ENCODE results near the gene ACOT12.

DNA sequence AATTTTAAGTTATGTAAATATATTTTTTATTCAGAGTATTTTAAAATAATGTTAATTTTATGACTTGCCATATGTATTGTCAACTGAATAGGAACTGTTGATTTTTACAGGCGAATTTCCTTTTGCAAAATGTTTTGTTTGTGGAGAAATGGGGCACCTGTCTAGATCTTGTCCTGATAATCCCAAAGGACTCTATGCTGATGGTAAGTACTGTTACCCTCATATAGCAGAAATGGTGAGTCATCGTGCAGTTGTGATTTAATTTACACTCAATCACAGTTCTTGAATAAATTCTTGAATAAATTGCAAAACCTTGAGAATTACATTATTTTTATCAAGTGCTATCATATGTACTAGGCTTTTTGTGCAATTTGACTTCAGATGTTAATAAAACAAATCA, 85.1 kb downstream of the ACOT12 start:
- TF ChIP-seq ZNF423 (CRISPR knock-in tag; IDR thresholded peaks at IDR 0.05): no peak
- TF ChIP-seq, protein P1, sequence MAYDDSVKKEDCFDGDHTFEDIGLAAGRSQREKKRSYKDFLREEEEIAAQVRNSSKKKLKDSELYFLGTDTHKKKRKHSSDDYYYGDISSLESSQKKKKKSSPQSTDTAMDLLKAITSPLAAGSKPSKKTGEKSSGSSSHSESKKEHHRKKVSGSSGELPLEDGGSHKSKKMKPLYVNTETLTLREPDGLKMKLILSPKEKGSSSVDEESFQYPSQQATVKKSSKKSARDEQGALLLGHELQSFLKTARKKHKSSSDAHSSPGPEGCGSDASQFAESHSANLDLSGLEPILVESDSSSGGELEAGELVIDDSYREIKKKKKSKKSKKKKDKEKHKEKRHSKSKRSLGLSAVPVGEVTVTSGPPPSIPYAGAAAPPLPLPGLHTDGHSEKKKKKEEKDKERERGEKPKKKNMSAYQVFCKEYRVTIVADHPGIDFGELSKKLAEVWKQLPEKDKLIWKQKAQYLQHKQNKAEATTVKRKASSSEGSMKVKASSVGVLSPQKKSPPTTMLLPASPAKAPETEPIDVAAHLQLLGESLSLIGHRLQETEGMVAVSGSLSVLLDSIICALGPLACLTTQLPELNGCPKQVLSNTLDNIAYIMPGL (CRISPR knock-in tag; IDR thresholded peaks at IDR 0.05): no peak
- TF ChIP-seq CREM (CRISPR knock-in tag; IDR thresholded peaks at IDR 0.05): no peak
- TF ChIP-seq SMAD4 (CRISPR knock-in tag; IDR thresholded peaks at IDR 0.05): no peak
- TF ChIP-seq GABPB1 (CRISPR knock-in tag; IDR thresholded peaks at IDR 0.05): no peak
- TF ChIP-seq, protein P2, sequence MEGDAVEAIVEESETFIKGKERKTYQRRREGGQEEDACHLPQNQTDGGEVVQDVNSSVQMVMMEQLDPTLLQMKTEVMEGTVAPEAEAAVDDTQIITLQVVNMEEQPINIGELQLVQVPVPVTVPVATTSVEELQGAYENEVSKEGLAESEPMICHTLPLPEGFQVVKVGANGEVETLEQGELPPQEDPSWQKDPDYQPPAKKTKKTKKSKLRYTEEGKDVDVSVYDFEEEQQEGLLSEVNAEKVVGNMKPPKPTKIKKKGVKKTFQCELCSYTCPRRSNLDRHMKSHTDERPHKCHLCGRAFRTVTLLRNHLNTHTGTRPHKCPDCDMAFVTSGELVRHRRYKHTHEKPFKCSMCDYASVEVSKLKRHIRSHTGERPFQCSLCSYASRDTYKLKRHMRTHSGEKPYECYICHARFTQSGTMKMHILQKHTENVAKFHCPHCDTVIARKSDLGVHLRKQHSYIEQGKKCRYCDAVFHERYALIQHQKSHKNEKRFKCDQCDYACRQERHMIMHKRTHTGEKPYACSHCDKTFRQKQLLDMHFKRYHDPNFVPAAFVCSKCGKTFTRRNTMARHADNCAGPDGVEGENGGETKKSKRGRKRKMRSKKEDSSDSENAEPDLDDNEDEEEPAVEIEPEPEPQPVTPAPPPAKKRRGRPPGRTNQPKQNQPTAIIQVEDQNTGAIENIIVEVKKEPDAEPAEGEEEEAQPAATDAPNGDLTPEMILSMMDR (IDR thresholded peaks at IDR 0.05): no peak
- TF ChIP-seq, protein P3, sequence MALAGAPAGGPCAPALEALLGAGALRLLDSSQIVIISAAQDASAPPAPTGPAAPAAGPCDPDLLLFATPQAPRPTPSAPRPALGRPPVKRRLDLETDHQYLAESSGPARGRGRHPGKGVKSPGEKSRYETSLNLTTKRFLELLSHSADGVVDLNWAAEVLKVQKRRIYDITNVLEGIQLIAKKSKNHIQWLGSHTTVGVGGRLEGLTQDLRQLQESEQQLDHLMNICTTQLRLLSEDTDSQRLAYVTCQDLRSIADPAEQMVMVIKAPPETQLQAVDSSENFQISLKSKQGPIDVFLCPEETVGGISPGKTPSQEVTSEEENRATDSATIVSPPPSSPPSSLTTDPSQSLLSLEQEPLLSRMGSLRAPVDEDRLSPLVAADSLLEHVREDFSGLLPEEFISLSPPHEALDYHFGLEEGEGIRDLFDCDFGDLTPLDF (CRISPR knock-in tag; IDR thresholded peaks at IDR 0.05): no peak
- no peak for TF ChIP-seq EMX1 (CRISPR knock-in tag; IDR thresholded peaks at IDR 0.05)
- TF ChIP-seq ZNF121 (CRISPR knock-in tag; IDR thresholded peaks at IDR 0.05): no peak
- TF ChIP-seq, protein P4, sequence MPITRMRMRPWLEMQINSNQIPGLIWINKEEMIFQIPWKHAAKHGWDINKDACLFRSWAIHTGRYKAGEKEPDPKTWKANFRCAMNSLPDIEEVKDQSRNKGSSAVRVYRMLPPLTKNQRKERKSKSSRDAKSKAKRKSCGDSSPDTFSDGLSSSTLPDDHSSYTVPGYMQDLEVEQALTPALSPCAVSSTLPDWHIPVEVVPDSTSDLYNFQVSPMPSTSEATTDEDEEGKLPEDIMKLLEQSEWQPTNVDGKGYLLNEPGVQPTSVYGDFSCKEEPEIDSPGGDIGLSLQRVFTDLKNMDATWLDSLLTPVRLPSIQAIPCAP (CRISPR knock-in tag; IDR thresholded peaks at IDR 0.05): no peak
- TF ChIP-seq, protein P5, sequence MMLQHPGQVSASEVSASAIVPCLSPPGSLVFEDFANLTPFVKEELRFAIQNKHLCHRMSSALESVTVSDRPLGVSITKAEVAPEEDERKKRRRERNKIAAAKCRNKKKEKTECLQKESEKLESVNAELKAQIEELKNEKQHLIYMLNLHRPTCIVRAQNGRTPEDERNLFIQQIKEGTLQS (CRISPR knock-in tag; conservative IDR thresholded peaks at IDR 0.05): no peak
- no peak for TF ChIP-seq TEAD1 (CRISPR knock-in tag; IDR thresholded peaks at IDR 0.05)
- TF ChIP-seq, protein P6, sequence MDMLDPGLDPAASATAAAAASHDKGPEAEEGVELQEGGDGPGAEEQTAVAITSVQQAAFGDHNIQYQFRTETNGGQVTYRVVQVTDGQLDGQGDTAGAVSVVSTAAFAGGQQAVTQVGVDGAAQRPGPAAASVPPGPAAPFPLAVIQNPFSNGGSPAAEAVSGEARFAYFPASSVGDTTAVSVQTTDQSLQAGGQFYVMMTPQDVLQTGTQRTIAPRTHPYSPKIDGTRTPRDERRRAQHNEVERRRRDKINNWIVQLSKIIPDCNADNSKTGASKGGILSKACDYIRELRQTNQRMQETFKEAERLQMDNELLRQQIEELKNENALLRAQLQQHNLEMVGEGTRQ (CRISPR knock-in tag; IDR thresholded peaks at IDR 0.05): no peak
